Smooth muscle cell (in vitro differentiated cells): ENCODE data around the gene ADORA2B. TPM values are rescaled to one million over a fixed set of nuclear protein-coding genes. Genes with fewer than 3 reads are reported as not detected.
A peak's percentile ranks its signal among the peaks of the same experiment; 100 is the strongest.

Source experiments
- DNase-seq: peaks from one replicate; lab custom pipeline; 2025; ENCODE audit not compliant: unreplicated experiment; lab: John Stamatoyannopoulos, UW
- H2AFZ ChIP-seq: fragments of 200-600 bp; sonication (generic); 2 replicates; pipeline ENCODE4 v1.6.0; 2016; ENCODE audit warnings: antibody characterized with exemption, low read depth, mild to moderate bottlenecking
- H3F3A ChIP-seq: fragments of 200-600 bp; sonication (generic); 2 replicates; pipeline ENCODE4 v1.6.0; 2017; ENCODE audit warnings: antibody characterized with exemption, low read depth
- H3K27ac ChIP-seq: fragments of 200-600 bp; sonication (generic); 2 replicates; pipeline ENCODE4 v1.5.1; 2016; ENCODE audit warnings: low read depth, mild to moderate bottlenecking
- H3K27me3 ChIP-seq: fragments of 200-600 bp; sonication (generic); 2 replicates; pipeline ENCODE4 v1.6.1; 2016; ENCODE audit warnings: low read depth, mild to moderate bottlenecking
- H3K36me3 ChIP-seq: fragments of 200-600 bp; sonication (generic); 2 replicates; pipeline ENCODE4 v1.5.1; 2016; ENCODE audit warnings: low read depth
- H3K4me1 ChIP-seq: fragments of 200-600 bp; sonication (generic); 2 replicates; pipeline ENCODE4 v1.5.1; 2016; ENCODE audit warnings: low read depth
- H3K4me2 ChIP-seq: fragments of 200-600 bp; sonication (generic); 2 replicates; pipeline ENCODE4 v1.6.0; 2016; ENCODE audit warnings: mild to moderate bottlenecking
- H3K4me3 ChIP-seq: fragments of 200-600 bp; sonication (generic); 2 replicates; pipeline ENCODE4 v1.5.1; 2016; ENCODE audit warnings: mild to moderate bottlenecking
- H3K79me2 ChIP-seq: fragments of 200-600 bp; sonication (generic); 2 replicates; pipeline ENCODE4 v1.6.0; 2016; ENCODE audit warnings: low read depth, mild to moderate bottlenecking
- H3K9ac ChIP-seq: fragments of 200-600 bp; sonication (generic); 2 replicates; pipeline ENCODE4 v1.6.0; 2016; ENCODE audit warnings: low read depth
- H3K9me3 ChIP-seq: fragments of 200-600 bp; sonication (generic); replicated peaks from 2 replicates; pipeline ENCODE4 v1.5.1; 2016; ENCODE audit warnings: low read depth
- H4K20me1 ChIP-seq: fragments of 200-600 bp; sonication (generic); 2 replicates; pipeline ENCODE4 v1.6.0; 2016; ENCODE audit warnings: low read depth
- WGBS: methylation state at CpG from one replicate; pipeline ENCODE4 v1.1.7; 2016; ENCODE audit warnings: low lambda C conversion rate; 5-methylcytosine and 5-hydroxymethylcytosine counted together
- polyA plus RNA-seq: library from polyadenylated mRNA; unstranded; fragments of >200 nt; fragmentation: Nextera tagmentation; extraction: Ambion mirVana; gene quantifications from 2 replicates; pipeline ENCODE4 v1.2.1, GENCODE V29; 2016
- total RNA-seq: library from RNA; depleted of rRNA; stranded (reverse); fragments of >200 nt; gene quantifications from 2 replicates; pipeline ENCODE4 v1.2.3, GENCODE V29; 2014
- TF ChIP-seq, protein P1 (sequence below): fragments of 200-600 bp; sonication (generic); IDR thresholded peaks from 2 replicates; pipeline ENCODE4 v1.5.1; 2017; ENCODE audit warnings: borderline replicate concordance, mild to moderate bottlenecking, antibody characterized with exemption; ENCODE audit not compliant: insufficient read depth, poor library complexity, severe bottlenecking

The ADORA2B gene
- total and polyA plus RNA-seq, 2 experiments from 2014 or later: 14.2 to 17.0 TPM

DNA sequence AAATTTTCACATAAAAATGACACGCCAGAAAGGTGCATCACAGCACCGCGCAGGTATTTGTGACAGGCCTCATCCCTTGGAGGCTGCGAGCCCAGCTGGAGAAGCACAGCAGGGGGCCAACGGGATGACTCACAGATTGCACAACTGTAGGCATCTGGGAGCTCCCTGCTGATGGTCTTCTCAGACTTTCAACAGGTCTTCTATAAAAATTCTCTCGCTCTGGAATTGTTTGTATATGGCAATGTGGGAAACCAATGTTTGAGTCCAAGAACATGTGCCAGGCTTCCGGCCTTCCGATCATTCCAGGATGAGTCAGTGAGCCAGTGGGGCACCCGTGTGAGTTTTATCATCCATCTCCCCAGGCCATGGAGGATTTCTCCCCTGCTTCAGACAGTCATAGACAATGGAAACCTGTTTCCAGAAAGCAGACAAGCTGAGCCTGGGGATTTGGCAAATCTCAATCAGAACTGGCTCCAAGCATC lies 24.1 kb upstream of the ADORA2B start:
- H3K4me1 ChIP-seq: no peaks in the 10 kb centered on the region
- H3K4me2 ChIP-seq: no peak overlapping the region
- H3K36me3 ChIP-seq: no peaks in the 10 kb centered on the region
- H3K9me3 ChIP-seq: peaks cover 3% of the 10 kb centered on the region
- TF ChIP-seq, protein P1, sequence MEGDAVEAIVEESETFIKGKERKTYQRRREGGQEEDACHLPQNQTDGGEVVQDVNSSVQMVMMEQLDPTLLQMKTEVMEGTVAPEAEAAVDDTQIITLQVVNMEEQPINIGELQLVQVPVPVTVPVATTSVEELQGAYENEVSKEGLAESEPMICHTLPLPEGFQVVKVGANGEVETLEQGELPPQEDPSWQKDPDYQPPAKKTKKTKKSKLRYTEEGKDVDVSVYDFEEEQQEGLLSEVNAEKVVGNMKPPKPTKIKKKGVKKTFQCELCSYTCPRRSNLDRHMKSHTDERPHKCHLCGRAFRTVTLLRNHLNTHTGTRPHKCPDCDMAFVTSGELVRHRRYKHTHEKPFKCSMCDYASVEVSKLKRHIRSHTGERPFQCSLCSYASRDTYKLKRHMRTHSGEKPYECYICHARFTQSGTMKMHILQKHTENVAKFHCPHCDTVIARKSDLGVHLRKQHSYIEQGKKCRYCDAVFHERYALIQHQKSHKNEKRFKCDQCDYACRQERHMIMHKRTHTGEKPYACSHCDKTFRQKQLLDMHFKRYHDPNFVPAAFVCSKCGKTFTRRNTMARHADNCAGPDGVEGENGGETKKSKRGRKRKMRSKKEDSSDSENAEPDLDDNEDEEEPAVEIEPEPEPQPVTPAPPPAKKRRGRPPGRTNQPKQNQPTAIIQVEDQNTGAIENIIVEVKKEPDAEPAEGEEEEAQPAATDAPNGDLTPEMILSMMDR: no peak
- peak overlapping the region; percentile 46 for H3K27ac ChIP-seq
- no peak overlapping the region for H3K4me3 ChIP-seq
- no peaks in the 10 kb centered on the region for H4K20me1 ChIP-seq
- no peak overlapping the region for H3K9ac ChIP-seq
- no peaks in the 10 kb centered on the region for H3K27me3 ChIP-seq
- peaks cover 10% of the 10 kb centered on the region for H3F3A ChIP-seq
- H3K79me2 ChIP-seq: no peaks in the 10 kb centered on the region
- DNase-seq: peak; percentile 10
- 23% methylated on average over 9 of the region's 9 CpGs for WGBS
- no peak overlapping the region for H2AFZ ChIP-seq

DNA sequence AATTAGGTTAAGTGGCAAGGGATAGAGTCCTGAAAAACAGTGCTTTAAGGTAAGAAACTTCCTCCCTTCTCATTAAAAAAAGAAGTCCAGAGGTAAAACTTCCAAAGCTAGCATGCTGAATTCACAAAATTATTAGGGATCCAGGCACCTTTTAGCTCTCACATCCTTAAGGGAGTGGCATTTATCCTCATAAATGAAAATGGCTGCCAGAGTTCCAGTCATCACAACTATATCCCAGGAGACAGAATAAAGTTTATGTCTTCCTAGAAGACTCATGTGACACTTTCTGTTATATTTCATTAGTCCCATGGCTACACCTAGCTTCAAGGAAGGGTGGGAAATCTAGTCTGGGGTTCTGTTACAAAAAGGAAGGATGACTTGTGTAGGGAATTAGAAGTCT lies 23.3 kb upstream of the ADORA2B start:
- H3K9ac ChIP-seq: no peak overlapping the region
- DNase-seq: no peak
- TF ChIP-seq, protein P1: no peak
- H3F3A ChIP-seq: peaks cover 10% of the 10 kb centered on the region
- H3K9me3 ChIP-seq: peaks cover 3% of the 10 kb centered on the region
- no peaks in the 10 kb centered on the region for H4K20me1 ChIP-seq
- H3K36me3 ChIP-seq: no peaks in the 10 kb centered on the region
- no peak overlapping the region for H3K4me3 ChIP-seq
- no peaks in the 10 kb centered on the region for H3K79me2 ChIP-seq
- no peak overlapping the region for H3K4me2 ChIP-seq
- H3K27ac ChIP-seq: peak overlapping the region; percentile 46
- H3K4me1 ChIP-seq: no peaks in the 10 kb centered on the region
- no peak overlapping the region for H2AFZ ChIP-seq
- H3K27me3 ChIP-seq: no peaks in the 10 kb centered on the region

DNA sequence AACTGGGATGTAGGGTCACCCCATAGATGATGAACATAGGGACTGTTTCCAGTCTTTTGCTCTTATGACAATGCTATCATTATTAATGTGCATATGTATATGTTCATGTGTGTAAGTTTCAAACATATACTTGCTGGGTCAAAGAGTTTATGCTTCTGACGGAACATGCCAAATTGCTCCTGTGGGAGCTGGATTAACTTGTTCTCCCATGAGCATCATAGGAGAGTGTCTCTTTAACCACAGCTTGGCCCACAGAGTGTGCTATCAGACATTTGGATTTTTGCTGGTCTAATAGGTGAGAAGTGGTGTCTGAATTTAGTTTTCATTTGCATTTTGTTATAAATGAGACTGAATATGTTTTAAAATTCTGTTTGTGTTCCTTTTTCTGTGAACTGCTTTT lies 22.3 kb upstream of the ADORA2B start:
- H3K9ac ChIP-seq: no peak overlapping the region
- H4K20me1 ChIP-seq: no peaks in the 10 kb centered on the region
- H3K79me2 ChIP-seq: no peaks in the 10 kb centered on the region
- no peak overlapping the region for H2AFZ ChIP-seq
- DNase-seq: no peak
- 63% methylated on average over 1 of the region's 1 CpG for WGBS
- no peaks in the 10 kb centered on the region for H3K4me1 ChIP-seq
- no peak overlapping the region for H3K4me2 ChIP-seq
- H3K27ac ChIP-seq: no peak overlapping the region
- H3K9me3 ChIP-seq: peaks cover 3% of the 10 kb centered on the region
- H3K36me3 ChIP-seq: no peaks in the 10 kb centered on the region
- no peaks in the 10 kb centered on the region for H3K27me3 ChIP-seq
- no peak overlapping the region for H3K4me3 ChIP-seq
- TF ChIP-seq, protein P1: no peak
- peaks cover 10% of the 10 kb centered on the region for H3F3A ChIP-seq

GRCh38 chr17:15926039-15926740 lies 18.7 kb upstream of the ADORA2B start:
- H3K4me3 ChIP-seq: no peak overlapping the region
- no peak overlapping the region for H2AFZ ChIP-seq
- H3K36me3 ChIP-seq: no peaks in the 10 kb centered on the region
- no peak for DNase-seq
- 90% methylated on average over 9 of the region's 9 CpGs for WGBS
- TF ChIP-seq, protein P1: no peak
- H3K79me2 ChIP-seq: no peaks in the 10 kb centered on the region
- H3F3A ChIP-seq: peaks cover 9% of the 10 kb centered on the region
- no peak overlapping the region for H3K4me2 ChIP-seq
- H3K27me3 ChIP-seq: no peaks in the 10 kb centered on the region
- peaks cover 3% of the 10 kb centered on the region for H3K9me3 ChIP-seq
- H3K4me1 ChIP-seq: no peaks in the 10 kb centered on the region
- no peak overlapping the region for H3K9ac ChIP-seq
- H3K27ac ChIP-seq: no peak overlapping the region
- no peaks in the 10 kb centered on the region for H4K20me1 ChIP-seq
